LoVo (cell line): ENCODE measurements around the gene OR1L6.

Source experiments
- DNase-seq: peaks from one replicate; pipeline ENCODE4 v3.0.0-alpha.2; 2016; ENCODE audit warnings: low spot score

OR1L6 gene, protein sequence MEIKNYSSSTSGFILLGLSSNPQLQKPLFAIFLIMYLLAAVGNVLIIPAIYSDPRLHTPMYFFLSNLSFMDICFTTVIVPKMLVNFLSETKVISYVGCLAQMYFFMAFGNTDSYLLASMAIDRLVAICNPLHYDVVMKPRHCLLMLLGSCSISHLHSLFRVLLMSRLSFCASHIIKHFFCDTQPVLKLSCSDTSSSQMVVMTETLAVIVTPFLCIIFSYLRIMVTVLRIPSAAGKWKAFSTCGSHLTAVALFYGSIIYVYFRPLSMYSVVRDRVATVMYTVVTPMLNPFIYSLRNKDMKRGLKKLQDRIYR

DNA sequence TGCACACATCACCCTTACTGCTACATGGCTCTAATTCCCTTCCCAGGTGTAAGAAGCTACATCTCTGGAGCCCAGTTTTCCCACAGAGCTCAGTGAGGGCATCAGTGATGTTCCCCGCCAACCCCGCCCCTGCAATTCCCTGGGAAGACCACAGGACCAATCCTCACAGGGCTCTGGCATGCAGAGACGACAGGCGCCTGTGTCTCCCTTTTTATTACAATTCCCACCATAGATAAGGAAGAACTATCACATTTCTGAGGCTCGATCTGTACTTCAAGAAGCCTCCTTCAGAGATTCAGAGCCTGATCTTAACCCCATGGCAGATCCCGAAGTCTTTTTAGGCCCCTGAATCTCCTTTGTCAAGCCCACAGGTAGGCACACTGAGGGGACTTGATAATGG lies at the start of gene OR1L6:
TSS of gene OR1L6 (plus strand) at position 301 of the 400 bp plus-strand sequence. CDS start 7,545 bp downstream, outside the sequence.
- no peak for DNase-seq

DNA sequence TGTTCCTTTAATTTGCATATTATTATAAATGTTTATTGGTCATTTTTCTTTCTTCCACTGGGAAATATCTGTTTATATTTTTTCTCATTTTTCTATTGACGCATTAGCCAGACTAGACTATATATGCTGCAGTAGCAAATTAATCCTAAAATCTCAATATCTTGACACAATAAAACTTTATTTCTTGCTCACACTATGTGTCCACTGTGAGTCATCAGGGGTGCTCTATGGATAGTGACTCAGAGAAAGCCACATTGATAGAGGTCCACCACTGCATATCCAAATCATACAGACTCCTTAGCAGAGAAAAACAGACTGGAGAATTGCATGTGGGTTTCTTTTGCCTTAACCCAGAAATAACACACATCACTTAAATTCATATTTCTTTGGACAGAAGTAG lies 46.4 kb upstream of the OR1L6 start:
- no peak for DNase-seq

DNA sequence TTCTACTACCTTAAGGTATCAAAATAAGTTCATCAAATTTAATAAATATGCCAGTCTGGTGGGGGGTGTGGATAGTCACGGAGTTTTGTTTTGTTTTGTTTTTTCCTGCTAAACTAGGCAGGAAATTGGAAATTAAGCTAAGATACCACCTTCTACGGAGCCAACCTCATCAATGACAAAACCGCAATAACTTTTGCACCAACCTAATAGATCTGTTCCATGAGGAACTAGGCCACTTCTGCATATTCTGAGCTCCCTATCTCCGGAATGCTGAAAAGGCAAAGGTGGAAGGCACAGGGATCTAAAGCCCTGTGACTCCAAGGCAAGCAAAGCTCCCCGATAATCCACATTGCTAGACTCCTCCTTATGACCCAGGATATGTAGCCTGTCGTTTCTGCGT lies 24.1 kb upstream of the OR1L6 start:
- no peak for DNase-seq

DNA sequence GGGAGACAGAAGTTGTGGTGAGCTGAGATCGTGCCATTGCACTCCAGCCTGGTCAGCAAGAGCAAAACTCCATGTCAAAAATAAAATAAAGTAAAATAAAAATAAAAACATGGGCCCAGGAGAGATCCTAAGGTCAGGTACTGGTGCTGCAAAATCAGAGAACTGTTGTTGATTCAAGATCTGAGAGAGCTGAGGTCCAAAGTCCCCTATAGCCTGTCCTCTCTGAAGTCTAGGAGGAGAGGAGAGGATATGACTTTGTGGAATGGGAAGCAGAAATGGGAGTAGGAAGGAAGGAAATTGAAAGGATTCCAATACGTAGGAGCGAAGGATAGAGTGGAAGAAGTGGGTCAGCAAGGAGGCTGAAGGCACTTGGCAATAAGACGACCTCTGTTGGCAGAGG lies 22.9 kb upstream of the OR1L6 start:
- no peak for DNase-seq

- DNase-seq: no peak
These were observed 18.4 kb upstream of the OR1L6 start, which contains the start of gene OR1L4 for GRCh38 chr9:122723690-122724089. OR1L4 (plus strand) TSS chr9:122723990; CDS start chr9:122723990, 0 bp downstream.

DNA sequence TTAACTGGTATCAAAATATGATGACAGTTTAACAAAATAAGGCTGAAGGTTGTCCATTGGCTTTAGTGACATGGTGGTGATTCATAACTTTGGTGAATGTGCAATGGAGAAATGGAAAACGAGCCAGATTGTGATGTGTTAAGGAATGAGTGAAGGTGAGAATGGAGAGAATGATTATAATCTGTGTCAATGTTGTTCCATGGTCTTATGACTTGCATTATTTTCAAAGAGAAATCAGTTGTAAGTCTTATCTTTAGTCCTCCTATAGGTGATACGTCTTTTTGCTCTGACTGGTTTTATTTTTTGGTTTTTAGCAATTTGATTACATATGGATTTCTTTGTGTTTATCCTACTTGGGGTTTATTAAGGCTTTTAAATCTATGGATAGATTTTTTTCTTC lies 12.7 kb downstream of the OR1L6 start:
- DNase-seq: no peak

GRCh38 chr9:122767817-122768216 lies 25.7 kb downstream of the OR1L6 start:
- no peak for DNase-seq

DNA sequence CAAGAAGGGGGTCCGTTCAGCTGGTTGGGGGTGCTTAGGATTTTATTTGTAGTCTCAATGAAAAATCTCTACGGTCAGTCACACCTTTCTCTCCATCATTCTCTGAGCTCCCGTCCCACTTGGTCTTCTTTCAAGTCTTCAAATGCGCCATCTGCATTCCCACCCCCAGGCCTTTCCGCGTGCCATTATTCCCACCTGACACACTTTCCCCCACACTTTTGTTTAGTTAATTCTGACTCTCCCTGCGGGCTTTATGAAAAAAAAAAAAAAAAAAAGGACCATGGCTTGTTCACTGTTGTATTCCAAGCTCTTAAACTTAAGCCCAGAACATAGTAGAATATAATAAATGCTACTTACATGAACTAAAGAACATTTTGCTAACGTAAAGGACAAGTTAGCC lies 34.9 kb downstream of the OR1L6 start:
- no peak for DNase-seq

DNA sequence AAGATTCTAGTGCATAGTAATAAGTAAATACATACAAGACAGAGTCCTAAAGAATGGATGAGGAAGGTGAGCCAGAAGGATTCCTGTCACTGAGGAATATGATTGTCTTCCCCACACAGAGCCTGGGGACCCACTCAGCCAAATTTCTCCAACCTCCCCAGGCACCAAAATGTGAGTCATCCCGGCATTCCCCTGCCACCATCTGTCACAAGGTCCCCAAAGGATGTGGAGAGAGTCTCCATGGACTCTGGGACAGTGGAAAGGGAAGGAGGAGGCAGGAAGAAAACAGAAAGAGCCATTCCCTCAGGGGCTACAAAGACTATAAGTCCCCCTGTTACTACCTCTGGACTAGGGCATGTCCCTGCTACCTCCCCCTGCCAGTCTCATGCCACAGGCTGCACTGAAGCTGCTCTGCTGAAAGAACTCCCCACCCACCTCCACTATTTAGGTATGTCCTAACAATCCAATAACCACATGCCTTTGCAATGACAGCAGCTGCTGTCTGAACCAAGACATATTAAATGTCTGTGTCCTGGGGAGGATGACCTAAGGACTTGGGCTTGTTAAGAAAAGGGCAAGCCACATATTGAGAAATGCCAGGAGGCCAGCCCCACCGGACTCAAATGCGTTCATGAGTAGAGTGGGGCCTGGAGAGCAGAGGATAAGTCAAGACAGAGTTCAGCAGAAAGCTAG lies 36.0 kb downstream of the OR1L6 start:
- DNase-seq: peak; percentile 6

DNA sequence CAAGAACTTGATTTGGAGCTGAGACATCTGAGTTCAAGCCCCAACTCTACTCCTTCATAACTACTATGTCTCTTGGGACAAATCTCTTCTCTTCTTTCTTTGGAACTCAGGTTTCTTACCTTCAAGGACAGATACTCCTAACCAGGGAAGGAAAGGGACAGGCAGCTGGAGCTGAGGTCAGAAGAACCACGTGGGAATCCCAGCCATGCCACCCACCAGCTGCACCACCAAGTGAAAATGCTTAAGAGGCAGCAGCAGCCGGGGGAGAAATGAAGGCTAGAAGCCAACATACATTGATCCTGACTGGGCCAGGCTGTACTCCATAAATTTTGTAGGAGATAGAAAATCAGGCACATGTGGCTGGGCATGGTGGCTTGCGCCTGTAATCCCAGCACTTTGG lies 37.1 kb downstream of the OR1L6 start:
- no peak for DNase-seq

DNA sequence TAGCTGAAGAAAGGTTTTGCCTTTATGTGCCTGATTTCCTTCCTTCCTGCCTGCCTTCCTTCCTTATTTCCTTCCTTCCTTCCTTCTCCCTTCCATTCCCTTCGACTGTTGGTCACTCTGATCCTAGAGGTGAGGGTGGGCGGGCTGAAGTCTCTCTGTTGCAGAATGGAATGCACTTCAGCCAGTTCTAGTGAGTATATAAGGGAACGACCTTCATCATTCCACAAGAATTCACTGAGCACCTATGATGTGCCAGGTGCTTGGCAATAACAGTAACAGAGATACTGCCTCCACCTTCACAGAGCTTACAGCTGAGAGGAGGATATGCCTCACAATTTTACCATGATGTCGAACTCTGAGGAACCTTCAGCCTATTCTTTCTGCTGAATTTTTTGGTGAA lies 37.9 kb downstream of the OR1L6 start:
- no peak for DNase-seq

DNA sequence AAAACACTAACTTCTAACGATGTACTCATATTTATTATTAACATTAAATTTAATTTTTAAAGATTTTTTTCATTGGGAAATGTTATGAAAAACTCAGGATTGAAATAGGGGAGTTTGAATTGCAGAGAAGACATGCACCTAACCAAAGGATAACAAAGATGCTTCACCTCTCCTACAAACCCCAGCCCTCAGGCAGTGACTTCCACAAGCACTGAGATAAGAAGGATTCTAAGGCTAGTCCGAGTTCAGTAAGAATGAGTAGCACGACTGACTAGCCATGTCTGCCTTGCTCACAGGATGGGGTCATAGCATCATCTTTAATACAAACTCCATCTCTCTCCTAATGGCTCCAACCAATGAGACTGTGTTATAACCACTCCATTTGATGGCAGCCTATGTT lies 39.6 kb downstream of the OR1L6 start:
- no peak for DNase-seq

DNA sequence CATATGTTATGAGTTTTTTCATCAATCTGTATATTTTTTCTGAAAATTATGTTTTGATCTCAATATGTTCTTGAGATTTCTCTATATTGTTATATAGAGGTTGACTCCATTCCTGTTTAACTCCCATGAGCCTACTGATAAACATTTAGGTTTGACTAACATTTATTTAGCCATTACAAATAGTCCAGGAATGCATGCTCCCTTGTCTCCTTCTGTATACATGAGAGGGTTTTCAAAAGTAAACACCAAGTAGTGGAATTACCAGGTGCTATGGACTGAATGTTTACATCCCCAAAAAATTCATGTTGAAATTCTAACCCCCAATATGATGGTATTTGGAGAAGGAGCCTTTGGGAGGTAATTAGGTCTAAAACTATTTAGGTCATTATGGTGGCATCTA lies 43.2 kb downstream of the OR1L6 start:
- DNase-seq: no peak

- DNase-seq: no peak
These were observed 44.2 kb downstream of the OR1L6 start for GRCh38 chr9:122786338-122786737.

GRCh38 chr9:122788831-122789230 lies 46.7 kb downstream of the OR1L6 start, which contains the start of gene OR5C1:
OR5C1 (plus strand) TSS chr9:122788933; CDS start chr9:122788933, 0 bp downstream.
- DNase-seq: no peak

DNA sequence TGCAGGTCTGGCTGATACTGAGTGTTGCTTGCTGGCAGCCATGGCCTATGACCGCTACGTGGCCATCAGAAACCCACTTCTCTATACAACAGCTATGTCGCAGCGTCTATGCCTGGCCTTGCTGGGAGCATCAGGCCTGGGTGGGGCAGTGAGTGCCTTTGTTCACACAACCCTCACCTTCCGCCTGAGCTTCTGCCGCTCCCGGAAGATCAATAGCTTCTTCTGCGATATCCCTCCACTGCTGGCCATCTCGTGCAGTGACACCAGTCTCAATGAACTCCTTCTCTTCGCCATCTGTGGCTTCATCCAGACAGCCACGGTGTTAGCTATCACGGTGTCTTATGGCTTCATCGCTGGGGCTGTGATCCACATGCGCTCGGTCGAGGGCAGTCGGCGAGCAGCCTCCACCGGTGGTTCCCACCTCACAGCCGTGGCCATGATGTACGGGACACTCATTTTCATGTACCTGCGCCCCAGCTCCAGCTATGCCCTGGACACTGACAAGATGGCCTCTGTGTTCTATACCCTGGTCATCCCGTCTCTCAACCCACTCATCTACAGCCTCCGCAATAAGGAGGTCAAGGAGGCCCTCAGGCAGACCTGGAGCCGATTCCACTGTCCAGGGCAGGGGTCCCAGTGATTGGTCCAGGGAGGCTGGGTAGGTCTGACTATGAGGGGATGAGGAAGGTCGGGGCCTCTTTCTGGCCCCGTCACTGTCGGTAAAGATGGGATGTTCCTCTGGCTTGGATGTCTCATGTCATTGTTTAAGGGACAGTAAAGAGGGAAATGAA lies 47.3 kb downstream of the OR1L6 start:
- no peak for DNase-seq

GRCh38 chr9:122791872-122792669 lies 50.0 kb downstream of the OR1L6 start:
- no peak for DNase-seq

- DNase-seq: no peak
These were observed 55.4 kb downstream of the OR1L6 start for GRCh38 chr9:122797316-122798063.
